ENCODE results near the gene TSGA10IP.

TSGA10IP gene

GRCh38 chr11:65945430-65945911, at the start of gene TSGA10IP:
Gene TSGA10IP, plus strand, starts transcription at chr11:65945480. Its CDS starts 196 bp downstream, at chr11:65945676.
- DNase-seq: no peak

GRCh38 chr11:65895482-65895981, 49.7 kb upstream of the TSGA10IP start:
- no peak for DNase-seq

- DNase-seq: no peak
Measured at GRCh38 chr11:65896034-65896999, 49.0 kb upstream of the TSGA10IP start.

- DNase-seq: no peak
Measured at GRCh38 chr11:65897020-65897471, 48.2 kb upstream of the TSGA10IP start.

- no peak for DNase-seq
Measured at GRCh38 chr11:65898656-65899355, 46.5 kb upstream of the TSGA10IP start.

GRCh38 chr11:65899356-65900124, 45.7 kb upstream of the TSGA10IP start:
- no peak for DNase-seq

- peak; percentile 55 for DNase-seq
Measured at GRCh38 chr11:65900125-65900898, 45.0 kb upstream of the TSGA10IP start, which contains the start of gene FOSL1. Gene FOSL1, minus strand, starts transcription at chr11:65900388. Its CDS starts 49 bp downstream, at chr11:65900339.

GRCh38 chr11:65900899-65901180, 44.4 kb upstream of the TSGA10IP start:
- no peak for DNase-seq

GRCh38 chr11:65903068-65903481, 42.2 kb upstream of the TSGA10IP start:
- DNase-seq: no peak

GRCh38 chr11:65903715-65904114, 41.6 kb upstream of the TSGA10IP start:
- no peak for DNase-seq

GRCh38 chr11:65906602-65907001, 38.7 kb upstream of the TSGA10IP start:
- no peak for DNase-seq

- no peak for DNase-seq
Measured at GRCh38 chr11:65907878-65908277, 37.4 kb upstream of the TSGA10IP start.

GRCh38 chr11:65911682-65912568, 33.4 kb upstream of the TSGA10IP start:
- DNase-seq: no peak

- DNase-seq: no peak
Measured at GRCh38 chr11:65912845-65913244, 32.4 kb upstream of the TSGA10IP start.

GRCh38 chr11:65915101-65915820, 30.0 kb upstream of the TSGA10IP start:
- no peak for DNase-seq

- DNase-seq: peak; percentile 69
Measured at GRCh38 chr11:65915821-65916251, 29.4 kb upstream of the TSGA10IP start.

- no peak for DNase-seq
Measured at GRCh38 chr11:65916391-65916790, 28.9 kb upstream of the TSGA10IP start.

- DNase-seq: no peak
Measured at GRCh38 chr11:65917077-65917433, 28.2 kb upstream of the TSGA10IP start.

- no peak for DNase-seq
Measured at GRCh38 chr11:65917434-65918210, 27.7 kb upstream of the TSGA10IP start.
